GM12872 (cell line): Measurements from ENCODE around the gene NEU4.
A peak's percentile ranks its signal among the peaks of the same experiment; 100 is the strongest.

Source experiments
- CTCF ChIP-seq: IDR thresholded peaks from 3 replicates; pipeline ENCODE4 v1.5.1; 2011; ENCODE audit warnings: low read depth, mild to moderate bottlenecking, low read length, moderate library complexity; ENCODE audit not compliant: insufficient read depth

The NEU4 gene

DNA sequence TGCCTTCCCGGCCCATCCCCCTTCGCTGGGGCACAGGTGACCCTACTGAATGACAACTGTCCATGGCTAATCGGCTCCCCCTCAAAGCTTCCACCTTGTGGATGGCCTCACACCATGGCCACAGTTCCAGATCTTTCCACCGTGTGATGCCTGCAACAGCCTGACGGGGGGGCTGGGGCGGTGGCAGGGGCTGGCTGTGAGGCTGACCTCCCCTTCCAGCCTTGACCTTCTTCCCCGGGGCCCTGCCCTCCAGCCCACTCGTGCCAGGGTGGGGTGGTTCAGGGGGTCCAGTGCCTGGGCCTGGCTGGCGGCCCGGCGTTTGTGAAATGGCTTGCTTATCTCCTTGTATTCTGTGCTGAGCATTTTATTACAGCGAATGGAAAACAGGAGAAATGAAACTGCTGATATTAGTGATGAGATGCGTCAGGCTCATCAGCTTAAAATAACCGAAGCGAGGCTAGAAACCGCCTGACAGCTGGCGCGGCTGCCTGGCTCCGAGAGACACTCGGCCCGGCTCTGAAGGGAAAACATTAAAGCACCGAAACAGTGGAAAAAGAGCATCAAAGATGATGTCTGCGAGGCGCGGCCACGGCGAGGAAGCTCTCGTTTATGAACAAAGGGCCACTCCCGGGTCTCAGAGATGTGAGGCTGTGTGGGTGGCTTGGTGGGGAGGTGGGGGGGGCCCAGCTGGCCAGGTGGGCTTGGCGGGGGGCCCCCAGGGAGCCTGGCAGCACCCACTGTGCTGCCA is 50.6 kb downstream of the NEU4 start:
- peak; percentile 57 for TF ChIP-seq CTCF

- TF ChIP-seq CTCF, result peak; percentile 16; the same call in 1 of the 3 replicates
Observed at GRCh38 chr2:241860184-241861078, 51.4 kb downstream of the NEU4 start.

GRCh38 chr2:241861264-241861663 is 52.3 kb downstream of the NEU4 start:
- TF ChIP-seq CTCF, result no peak

GRCh38 chr2:241862093-241862492 is 53.1 kb downstream of the NEU4 start:
- TF ChIP-seq CTCF, result no peak

- TF ChIP-seq CTCF, result no peak
Observed at GRCh38 chr2:241862775-241863535, 54.0 kb downstream of the NEU4 start.

GRCh38 chr2:241863536-241863954 is 54.6 kb downstream of the NEU4 start:
- TF ChIP-seq CTCF, result no peak
